Gastroesophageal sphincter (tissue), 4 donors: ENCODE results near the gene NSA2. TPM values are rescaled to one million over a fixed set of nuclear protein-coding genes. Genes with fewer than 3 reads are reported as not detected.

Experiments
- ATAC-seq: fragments of 150-250 bp; one replicate; pipeline ENCODE4 v1.9.1; 2016; ENCODE audit warnings: mild to moderate bottlenecking, moderate library complexity
- H3K27ac ChIP-seq, 4 donors: fragments of 200-600 bp; sonication (generic) in 3 of 4; 1 replicate in 3 of 4; 2 replicates in 1 of 4; pipeline ENCODE4 v1.5.1; 2016 to 2019
- H3K27me3 ChIP-seq: fragments of 200-600 bp; sonication (generic); one replicate; pipeline ENCODE4 v1.5.1; 2019
- H3K36me3 ChIP-seq, 2 donors: fragments of 200-600 bp; sonication (generic); one replicate each; pipeline ENCODE4 v1.5.1; 2019; ENCODE audit warnings: control low read depth in 1 of 2
- H3K4me1 ChIP-seq, 3 donors: fragments of 200-600 bp; sonication (generic); 1 replicate in 2 of 3; 2 replicates in 1 of 3; pipeline ENCODE4 v1.5.1; 2016 to 2019; ENCODE audit warnings: control low read depth in 2 of 3
- H3K4me3 ChIP-seq, 2 donors: fragments of 200-600 bp; sonication (generic); one replicate each; pipeline ENCODE4 v1.5.1; 2019; ENCODE audit warnings: mild to moderate bottlenecking in 1 of 2, moderate library complexity in 1 of 2
- H3K9me3 ChIP-seq, 3 donors: fragments of 200-600 bp; sonication (generic); one replicate each; pipeline ENCODE4 v1.5.1; 2017 to 2019; ENCODE audit warnings: control low read depth in 2 of 3
- CTCF ChIP-seq, 4 experiments: fragments of 200-600 bp in 2 of 4; fragments of 450-650 bp in 2 of 4; sonication (generic) in 1 of 4; IDR thresholded peaks; one replicate each; pipeline ENCODE4 v1.5.1; 2017 to 2019; ENCODE audit warnings: antibody characterized with exemption in 4 of 4, mild to moderate bottlenecking in 2 of 4, moderate library complexity in 2 of 4
- EP300 ChIP-seq: sonication (generic); formaldehyde crosslinking; IDR thresholded peaks from one replicate; pipeline ENCODE4 v1.6.1; 2017; ENCODE audit warnings: antibody characterized with exemption, mild to moderate bottlenecking
- POLR2A ChIP-seq, 2 donors: fragments of 450-650 bp; IDR thresholded peaks; one replicate each; pipeline ENCODE4 v1.6.1; 2017; ENCODE audit warnings: antibody characterized with exemption in 2 of 2, mild to moderate bottlenecking in 2 of 2, moderate library complexity in 1 of 2
- POLR2AphosphoS5 ChIP-seq: sonication (generic); formaldehyde crosslinking; IDR thresholded peaks from one replicate; pipeline ENCODE4 v1.6.1; 2017; ENCODE audit warnings: antibody characterized with exemption
- WGBS, 2 donors: methylation state at CpG; one replicate each; pipeline ENCODE4 v1.1.5; 2018; ENCODE audit warnings: low coverage in 1 of 2; 5-methylcytosine and 5-hydroxymethylcytosine counted together
- small RNA-seq, 4 donors: library from RNA; depleted of rRNA; stranded (forward); fragments of <200 nt; gene quantifications; one replicate each; pipeline ENCODE3, GENCODE V24; 2016
- total RNA-seq, 4 donors: library from RNA; depleted of rRNA; stranded (reverse); fragments of >200 nt; gene quantifications; one replicate each; pipeline ENCODE4 v1.1.0, GENCODE V29; 2016

Gene NSA2
- total RNA-seq, 4 donors from 2014 or later, result 101 to 138 (median 120) TPM

GRCh38 chr5:74829413-74829812, 62.4 kb downstream of the NSA2 start:
- H3K27me3 ChIP-seq, result no peaks in the 10 kb centered on the region
- no peaks in the 10 kb centered on the region for H3K4me1 ChIP-seq
- H3K36me3 ChIP-seq, result no peaks in the 10 kb centered on the region
- TF ChIP-seq POLR2AphosphoS5, result no peak
- TF ChIP-seq POLR2A (IDR thresholded peaks at IDR 0.05), result no peak
- no peak for TF ChIP-seq EP300
- TF ChIP-seq CTCF (IDR thresholded peaks at IDR 0.05), result no peak
- ATAC-seq, result no peak
- 90 to 94% methylated on average over 5 to 7 of the region's 7 CpGs for WGBS, 2 donors
- no peak overlapping the region for H3K4me3 ChIP-seq
- no peaks in the 10 kb centered on the region for H3K9me3 ChIP-seq
- H3K27ac ChIP-seq, result no peak overlapping the region

Small RNAs within 50 kb of the gene (small RNA-seq; reads per million reads assigned to genes)
- 0 reads per million in 4 donors for gene RNU6-658P

Other genes with a start within 250 kb of the NSA2 start
- 10 to 100 TPM in 1 of 4 donors, 1 to 10 TPM in 3; 4.0 to 14.2 (median 7.7) TPM for gene ENC1, start 126.5 kb upstream of the NSA2 start, total RNA-seq
- 100 to 1,000 TPM in 2 of 4 donors, 10 to 100 TPM in 2; 89.1 to 135 (median 103) TPM for gene HEXB, start 82.0 kb upstream of the NSA2 start, total RNA-seq
- gene GFM2, start 132 bp upstream of the NSA2 start, total RNA-seq, result 10 to 100 TPM; 10.1 to 21.9 (median 16.4) TPM
- 1 to 10 TPM in 2 of 4 donors, under 1 TPM in 2; 0.47 to 3.4 (median 1.1) TPM for gene FAM169A, start 99.1 kb downstream of the NSA2 start, total RNA-seq